H1 (cell line): ENCODE results near the gene TEKT1. TPM values are rescaled to one million over a fixed set of nuclear protein-coding genes. Genes with fewer than 3 reads are reported as not detected.

Experiments
- CTCF ChIA-PET: fragments of 300-600 bp; sonication (Branson Sonifier 250); formaldehyde crosslinking; loops from one replicate; lab custom pipeline; 2021; ENCODE audit not compliant: partially characterized antibody; lab: Charles Lee
- POLR2A ChIA-PET: fragments of 300-600 bp; sonication (Branson Sonifier 250); formaldehyde crosslinking; loops from one replicate; lab custom pipeline; 2021; ENCODE audit warnings: inconsistent platforms; ENCODE audit not compliant: partially characterized antibody; lab: Charles Lee
- DNase-seq, 2 experiments: peaks; one replicate each; pipeline versions ENCODE4 v3.0.0 to v3.0.0-alpha.2; 2010 to 2022; ENCODE audit warnings: low spot score in 2 of 2, low read depth in 1 of 2, mixed read lengths in 1 of 2
- FAIRE-seq: peaks from 2 replicates; lab custom pipeline; 2011; peaks lifted over from hg19 to GRCh38; lab: Jason Lieb, UNC
- H2AFZ ChIP-seq: 2 replicates; pipeline ENCODE4 v1.8.1; 2012; ENCODE audit warnings: low read length, inconsistent platforms
- H2AK5ac ChIP-seq: 2 replicates; pipeline ENCODE4 v1.6.1; 2013; ENCODE audit warnings: low read depth, low read length
- H2BK120ac ChIP-seq: replicated peaks from 2 replicates; pipeline ENCODE3; 2013; ENCODE audit warnings: low read depth, low read length, inconsistent platforms
- H2BK12ac ChIP-seq: 2 replicates; pipeline ENCODE4 v1.6.1; 2013; ENCODE audit warnings: low read depth, low read length
- H2BK15ac ChIP-seq: 2 replicates; pipeline ENCODE4 v1.6.1; 2013; ENCODE audit warnings: low read length
- H2BK20ac ChIP-seq: 2 replicates; pipeline ENCODE4 v1.6.1; 2013; ENCODE audit warnings: low read length
- H2BK5ac ChIP-seq: 2 replicates; pipeline ENCODE4 v1.6.1; 2013; ENCODE audit warnings: low read depth, low read length
- H3K14ac ChIP-seq: 2 replicates; pipeline ENCODE4 v1.6.1; 2013; ENCODE audit warnings: inconsistent platforms; ENCODE audit not compliant: insufficient read length
- H3K18ac ChIP-seq: 2 replicates; pipeline ENCODE4 v1.6.1; 2013; ENCODE audit warnings: low read length; ENCODE audit errors: extremely low read depth
- H3K23ac ChIP-seq: 2 replicates; pipeline ENCODE4 v1.6.1; 2013; ENCODE audit warnings: inconsistent platforms; ENCODE audit not compliant: insufficient read length
- H3K23me2 ChIP-seq: 2 replicates; pipeline ENCODE4 v1.6.1; 2013; ENCODE audit warnings: low read depth, low read length
- H3K27ac ChIP-seq: 2 replicates; pipeline ENCODE4 v1.6.1; 2011; ENCODE audit warnings: low read depth, low read length, inconsistent platforms
- H3K27me3 ChIP-seq, 4 experiments: replicated peaks in 1 of 4; 1 replicate in 1 of 4; 2 replicates in 3 of 4; pipeline versions ENCODE4 v1.6.1 to v1.8.1; 2011 to 2013; ENCODE audit warnings: low read length in 3 of 4, mild to moderate bottlenecking in 3 of 4, inconsistent platforms in 2 of 4, mixed read lengths in 2 of 4, moderate library complexity in 1 of 4; ENCODE audit not compliant: control insufficient read depth in 3 of 4, insufficient read depth in 3 of 4; ENCODE audit errors: extremely low read depth in 1 of 4
- H3K36me3 ChIP-seq, 4 experiments: 2 replicates each; pipeline versions ENCODE4 v1.6.1 to v1.8.1; 2011 to 2013; ENCODE audit warnings: mild to moderate bottlenecking in 4 of 4, low read length in 3 of 4, moderate library complexity in 2 of 4, control low read depth in 1 of 4, inconsistent platforms in 1 of 4; ENCODE audit not compliant: insufficient read depth in 4 of 4, control insufficient read depth in 2 of 4
- H3K4ac ChIP-seq: replicated peaks from 2 replicates; pipeline ENCODE3; 2013; ENCODE audit warnings: low read length, low read depth, mixed read lengths, inconsistent platforms; ENCODE audit not compliant: insufficient read length
- H3K4me1 ChIP-seq, 4 experiments: replicated peaks in 1 of 4; 1 replicate in 1 of 4; 2 replicates in 3 of 4; pipeline versions ENCODE4 v1.6.1 to v1.8.1; 2011 to 2013; ENCODE audit warnings: low read length in 3 of 4, inconsistent platforms in 2 of 4, mixed read lengths in 1 of 4; ENCODE audit not compliant: insufficient read depth in 4 of 4, control insufficient read depth in 3 of 4
- H3K4me2 ChIP-seq, 2 experiments: 2 replicates each; pipeline versions ENCODE4 v1.6.1 to v1.8.1; 2011 to 2013; ENCODE audit warnings: low read depth in 2 of 2, low read length in 2 of 2, control low read depth in 1 of 2, inconsistent platforms in 1 of 2, mild to moderate bottlenecking in 1 of 2; ENCODE audit not compliant: insufficient read depth in 1 of 2
- H3K4me3 ChIP-seq, 4 experiments: fragments of 200-600, 300-600 bp in 1 of 4; sonication (generic), shearing (Covaris generic), sonication (Bioruptor Twin) in 1 of 4; 2 replicates each; pipeline versions ENCODE4 v1.5.1 to v1.8.1; 2011 to 2016; ENCODE audit warnings: low read length in 4 of 4, low read depth in 3 of 4, control low read depth in 2 of 4, inconsistent platforms in 2 of 4, mild to moderate bottlenecking in 2 of 4, mixed read lengths in 1 of 4, moderate library complexity in 1 of 4; ENCODE audit not compliant: insufficient read depth in 2 of 4; ENCODE audit errors: extremely low read depth in 1 of 4
- H3K56ac ChIP-seq: replicated peaks from 2 replicates; pipeline ENCODE3; 2013; ENCODE audit warnings: low read depth, mild to moderate bottlenecking, mixed read lengths, low read length, inconsistent platforms; ENCODE audit not compliant: insufficient read length
- H3K79me1 ChIP-seq: 2 replicates; pipeline ENCODE4 v1.6.1; 2013; ENCODE audit warnings: low read depth, low read length, control low read depth
- H3K79me2 ChIP-seq, 2 experiments: 2 replicates each; pipeline versions ENCODE4 v1.6.1 to v1.8.1; 2012 to 2013; ENCODE audit warnings: low read length in 2 of 2, mild to moderate bottlenecking in 2 of 2, inconsistent platforms in 1 of 2; ENCODE audit not compliant: insufficient read depth in 2 of 2, control insufficient read depth in 1 of 2
- H3K9ac ChIP-seq, 4 experiments: replicated peaks in 1 of 4; 1 replicate in 1 of 4; 2 replicates in 3 of 4; pipeline versions ENCODE4 v1.6.1 to v1.8.1; 2011 to 2013; ENCODE audit warnings: low read depth in 3 of 4, low read length in 3 of 4, control low read depth in 2 of 4, mild to moderate bottlenecking in 2 of 4, moderate library complexity in 2 of 4, inconsistent platforms in 1 of 4; ENCODE audit errors: extremely low read depth in 1 of 4
- H3K9me3 ChIP-seq, 2 experiments: 2 replicates each; pipeline versions ENCODE4 v1.6.1 to v1.8.1; 2012 to 2013; ENCODE audit warnings: mild to moderate bottlenecking in 2 of 2, moderate library complexity in 2 of 2, control low read depth in 1 of 2, inconsistent platforms in 1 of 2, low read depth in 1 of 2, low read length in 1 of 2, mixed read lengths in 1 of 2; ENCODE audit not compliant: insufficient read depth in 2 of 2
- H4K20me1 ChIP-seq, 2 experiments: replicated peaks in 1 of 2; 2 replicates each; pipeline versions ENCODE3 to v1.8.1; 2011 to 2013; ENCODE audit warnings: inconsistent platforms in 2 of 2, low read length in 2 of 2, mild to moderate bottlenecking in 1 of 2; ENCODE audit not compliant: insufficient read depth in 2 of 2, control insufficient read depth in 1 of 2
- H4K5ac ChIP-seq: 2 replicates; pipeline ENCODE4 v1.6.1; 2013; ENCODE audit warnings: low read length, low read depth, mixed read lengths, inconsistent platforms; ENCODE audit not compliant: insufficient read length
- H4K8ac ChIP-seq: 2 replicates; pipeline ENCODE4 v1.8.0; 2013; ENCODE audit warnings: mild to moderate bottlenecking, moderate library complexity, low read length, inconsistent platforms; ENCODE audit not compliant: insufficient read depth; ENCODE audit errors: extremely low read depth
- H4K91ac ChIP-seq: replicated peaks from 2 replicates; pipeline ENCODE3; 2013; ENCODE audit warnings: low read length, mixed read lengths, inconsistent platforms; ENCODE audit not compliant: insufficient read length
- EGR1 ChIP-seq: IDR thresholded peaks from 2 replicates; pipeline ENCODE4 v1.6.1; 2011; ENCODE audit warnings: low read depth, low read length, borderline replicate concordance
- POLR2AphosphoS5 ChIP-seq: IDR thresholded peaks from 2 replicates; pipeline ENCODE4 v1.6.1; 2011; ENCODE audit warnings: low read depth, low read length
- SP4 ChIP-seq: IDR thresholded peaks from 2 replicates; pipeline ENCODE4 v1.6.1; 2012; ENCODE audit warnings: low read length, inconsistent platforms
- WGBS, 2 experiments: shearing (Covaris generic) in 1 of 2; methylation state at CpG; one replicate each; pipeline versions ENCODE4 v1.1.6 to v1.1.7; 2013 to 2015; ENCODE audit warnings: low lambda C conversion rate in 2 of 2, mixed read lengths in 2 of 2, inconsistent platforms in 1 of 2, low coverage in 1 of 2, missing lambda C conversion rate in 1 of 2; ENCODE audit not compliant: insufficient replicate concordance in 2 of 2, insufficient coverage in 1 of 2, insufficient read length in 1 of 2; ENCODE audit errors: extremely low coverage in 1 of 2, missing lambda C conversion rate in 1 of 2; 5-methylcytosine and 5-hydroxymethylcytosine counted together
- polyA plus RNA-seq, 7 experiments: library from polyadenylated mRNA; depleted of rRNA in 3 of 7; stranded (reverse) in 5 of 7; unstranded in 2 of 7; fragments of >200 nt in 5 of 7; fragments of 200-250 nt in 2 of 7; gene quantifications; 1 replicate in 5 of 7; 2 replicates in 1 of 7; 4 replicates in 1 of 7; pipeline versions ENCODE4 v1.2.1 to v1.2.3, GENCODE V29; 2011 to 2013; ENCODE audit warnings: missing spikeins in 2 of 7, mixed read lengths in 2 of 7
- total RNA-seq: library from RNA; stranded (reverse); fragmentation: NEBNext Ultra II Directional; extraction: Animal tissue kit (Norgen Biotek cat#: 25700); gene quantifications from 2 replicates; pipeline ENCODE4 v1.2.1, GENCODE V29; 2021

TEKT1 gene
- total and polyA plus RNA-seq, 2 of the 8 experiments (the other 6 are each of a cell fraction or from before 2014, with no cell fraction given), result not detected

GRCh38 chr17:6753006-6753445, 78.5 kb downstream of the TEKT1 start:
- Histone ChIP-seq H3K79me1 (no peaks in the 10 kb centered on the region), H3K4me1 (peaks cover 0 to 6% (median 3%) of the 10 kb centered on the region in 4 experiments; a peak in 3 of 7 replicates), H2BK120ac (no peak overlapping the region), H3K4me2 (no peak overlapping the region), H3K18ac (no peak overlapping the region), H4K20me1 (no peaks in the 10 kb centered on the region), H3K4ac (no peak overlapping the region), H3K27ac (no peak overlapping the region), H3K56ac (no peak overlapping the region), H4K5ac (no peak overlapping the region), H2BK12ac (peak overlapping the region; percentile 95), H3K36me3 (no peaks in the 10 kb centered on the region), H2BK15ac (peak overlapping the region; percentile 53; the same call in 1 of the 2 replicates), H3K9ac (no peak overlapping the region), H4K8ac (0 out of 2 replicates have a peak overlapping the region, but pooled peaks have one; percentile 7), H2AK5ac (no peak overlapping the region), H2BK5ac (peak overlapping the region; percentile 79; the same call in 1 of the 2 replicates), H3K27me3 (no peaks in the 10 kb centered on the region; a peak in 1 of 7 replicates), H3K23ac (no peak overlapping the region), H3K79me2 (no peaks in the 10 kb centered on the region), H2AFZ (peak overlapping the region; percentile 91; the same call in 1 of the 2 replicates), H3K4me3 (no peak overlapping the region), H2BK20ac (0 out of 2 replicates have a peak overlapping the region, but pooled peaks have one; percentile 32), H3K14ac (no peak overlapping the region), H3K23me2 (peaks cover 1% of the 10 kb centered on the region; the same call in 1 of the 2 replicates), H3K9me3 (no peaks in the 10 kb centered on the region), H4K91ac (peak overlapping the region; percentile 39)
- 65% methylated on average over 9 of the region's 9 CpGs; no CpG with 5 or more reads in 1 of the 2 experiments for WGBS, 2 experiments
- DNase-seq, result no peak
- ChIA-PET POLR2A (interaction anchor here (0.9 kb wide), 1 partner anchor 19 kb away, joined by 3 read pairs; no protein-coding TSS in a partner anchor), CTCF (interaction anchor here (0.7 to 1.1 kb wide), 2 partner anchors 13 to 83 kb away, joined by 3 read pairs; no protein-coding TSS in a partner anchor)
- FAIRE-seq, result no peak
- TF ChIP-seq POLR2AphosphoS5 (no peak), EGR1 (no peak), SP4 (no peak)
